ENCODE measurements around the gene POTEC. TPM values are rescaled to one million over a fixed set of nuclear protein-coding genes. Genes with fewer than 3 reads are reported as not detected.
"Not testable (repeated sequence)": the region's sequence is repeated elsewhere in the genome, so short reads cannot be mapped to it uniquely, and the experiment has no call there.

Gene POTEC
- not detected in 2 replicates for polyA plus RNA-seq (2014; cell fraction: cytosol; rRNA removed)
- polyA plus RNA-seq (2014; cell fraction: nucleus; rRNA removed), result 0.06 TPM in 1 of 2 replicates, not detected in the other

GRCh38 chr18:14543446-14543964, at the start of gene POTEC:
Gene POTEC (minus strand): TSS chr18:14543600. CDS start chr18:14543146, 454 bp downstream.
- not testable (repeated sequence) for DNase-seq (ENCODE audit: low spot score)

- no peak for DNase-seq (ENCODE audit: low spot score)
These were observed 34.6 kb upstream of the POTEC start for GRCh38 chr18:14577971-14578370.

DNA sequence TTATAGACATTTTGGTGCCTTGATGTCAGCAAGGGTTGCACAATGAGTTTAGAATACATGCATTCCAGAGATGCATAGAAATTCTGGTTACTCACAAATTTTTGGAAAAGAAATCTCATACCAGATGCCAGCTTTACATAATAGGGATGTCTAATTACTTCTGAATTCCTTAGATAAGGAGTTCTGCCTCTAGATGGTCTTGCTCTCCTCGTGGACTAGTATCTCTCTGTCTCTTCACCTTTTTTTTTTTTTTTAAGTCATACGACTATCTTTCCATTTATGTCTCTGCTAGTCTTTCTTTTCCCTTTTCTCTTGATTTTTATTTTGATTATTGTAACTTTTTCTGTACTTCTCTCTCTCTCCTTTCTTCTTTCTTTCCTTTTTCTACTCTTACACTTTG, 16.1 kb upstream of the POTEC start:
- DNase-seq (ENCODE audit: low spot score), result not testable (repeated sequence)

- DNase-seq (ENCODE audit: low spot score), result not testable (repeated sequence)
These were observed 11.7 kb downstream of the POTEC start for GRCh38 chr18:14531659-14532058.

DNA sequence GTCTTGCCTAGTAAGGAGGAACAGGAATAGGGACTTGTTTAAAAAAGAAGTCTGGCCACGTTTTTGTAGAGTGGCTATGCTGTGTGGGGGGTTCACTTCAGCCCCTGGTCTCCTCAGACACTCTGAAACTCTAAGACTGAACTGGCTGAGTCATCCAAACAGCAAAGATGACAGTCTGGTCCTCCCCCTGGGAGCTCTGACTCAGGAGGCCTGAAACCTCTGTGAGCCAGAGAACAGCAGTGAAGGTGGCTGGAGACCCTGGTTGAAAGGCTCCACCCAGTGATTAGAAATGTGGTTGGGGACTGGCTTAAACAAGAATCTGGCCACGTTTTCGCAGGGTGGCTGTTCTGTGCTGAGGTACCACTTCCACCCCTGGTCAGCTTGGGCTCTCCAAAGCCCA, 32.7 kb downstream of the POTEC start:
- DNase-seq (ENCODE audit: low spot score), result not testable (repeated sequence)

DNA sequence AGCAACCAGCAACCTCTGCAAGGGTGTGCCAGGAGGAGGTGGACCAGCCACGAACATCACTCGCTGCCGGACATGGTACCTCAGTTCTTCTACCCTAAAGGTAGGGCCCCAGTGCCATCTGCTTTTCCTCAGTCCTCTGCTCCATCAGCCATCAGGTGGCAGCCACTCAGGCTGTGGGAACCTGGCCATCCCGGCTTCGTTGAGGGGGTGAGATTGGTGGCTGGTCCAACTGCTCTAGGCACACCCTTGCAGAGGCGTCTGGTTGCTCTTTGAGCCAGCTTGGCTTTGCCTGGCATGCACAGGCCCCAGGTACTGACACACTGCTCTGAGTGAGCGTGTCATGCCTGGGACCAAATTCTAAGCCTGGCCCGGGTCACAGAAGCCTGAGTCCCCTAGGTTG, 39.7 kb downstream of the POTEC start:
- DNase-seq (ENCODE audit: low spot score), result not testable (repeated sequence)

GRCh38 chr18:14501894-14502293, 41.5 kb downstream of the POTEC start:
- DNase-seq (ENCODE audit: low spot score), result not testable (repeated sequence)

- DNase-seq (ENCODE audit: low spot score), result not testable (repeated sequence)
These were observed 54.0 kb downstream of the POTEC start for GRCh38 chr18:14489256-14490014.

- not testable (repeated sequence) for DNase-seq (ENCODE audit: low spot score)
These were observed 54.6 kb downstream of the POTEC start for GRCh38 chr18:14488789-14489188.

- DNase-seq (ENCODE audit: low spot score), result not testable (repeated sequence)
These were observed 56.3 kb downstream of the POTEC start for GRCh38 chr18:14486926-14487580.

- not testable (repeated sequence) for DNase-seq (ENCODE audit: low spot score)
These were observed 64.3 kb downstream of the POTEC start for GRCh38 chr18:14479076-14479475.

DNA sequence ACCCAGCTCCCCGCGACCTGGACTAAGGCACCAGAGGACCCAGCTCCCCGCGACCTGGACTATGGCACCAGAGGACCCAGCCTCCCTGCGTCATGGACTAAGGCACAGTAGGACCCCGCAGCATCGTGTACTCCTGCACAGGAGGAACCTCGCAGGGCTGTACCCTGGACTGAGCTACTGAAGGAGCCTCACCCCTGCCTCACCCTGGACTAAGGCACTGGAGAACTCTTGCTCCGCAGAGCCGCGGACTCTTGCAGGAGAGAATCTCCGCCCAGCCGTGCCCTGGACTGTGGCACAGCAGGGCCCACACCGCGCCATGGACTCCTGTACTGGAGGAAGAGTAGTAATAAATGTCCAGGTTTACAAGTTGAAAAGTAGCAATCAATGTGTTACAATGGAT, 67.9 kb downstream of the POTEC start:
- not testable (repeated sequence) for DNase-seq (ENCODE audit: low spot score)

DNA sequence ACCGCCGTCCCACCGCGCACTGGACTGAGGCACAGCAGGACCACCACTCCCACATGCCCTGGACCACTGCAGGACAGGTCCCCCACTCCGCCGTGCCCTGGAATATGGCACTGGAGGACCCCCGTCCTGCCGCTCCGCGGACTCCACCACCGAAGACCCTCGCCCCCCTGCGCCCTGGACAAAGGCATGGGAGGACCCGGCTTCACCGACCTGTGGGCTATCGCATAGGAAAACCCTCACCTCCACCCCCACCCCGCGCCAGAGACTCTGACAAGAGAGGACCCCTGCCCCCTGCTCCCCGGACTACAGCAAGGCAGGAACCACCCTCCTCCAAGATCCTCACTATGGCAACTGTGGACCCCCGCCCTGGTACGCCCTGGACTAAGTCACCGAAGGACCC, 68.6 kb downstream of the POTEC start:
- not testable (repeated sequence) for DNase-seq (ENCODE audit: low spot score)

GRCh38 chr18:14474007-14474720, 69.2 kb downstream of the POTEC start:
- not testable (repeated sequence) for DNase-seq (ENCODE audit: low spot score)

GRCh38 chr18:14473250-14474006, 70.0 kb downstream of the POTEC start:
- DNase-seq (ENCODE audit: low spot score), result not testable (repeated sequence)

GRCh38 chr18:14471286-14471685, 72.1 kb downstream of the POTEC start:
- DNase-seq (ENCODE audit: low spot score), result not testable (repeated sequence)

DNA sequence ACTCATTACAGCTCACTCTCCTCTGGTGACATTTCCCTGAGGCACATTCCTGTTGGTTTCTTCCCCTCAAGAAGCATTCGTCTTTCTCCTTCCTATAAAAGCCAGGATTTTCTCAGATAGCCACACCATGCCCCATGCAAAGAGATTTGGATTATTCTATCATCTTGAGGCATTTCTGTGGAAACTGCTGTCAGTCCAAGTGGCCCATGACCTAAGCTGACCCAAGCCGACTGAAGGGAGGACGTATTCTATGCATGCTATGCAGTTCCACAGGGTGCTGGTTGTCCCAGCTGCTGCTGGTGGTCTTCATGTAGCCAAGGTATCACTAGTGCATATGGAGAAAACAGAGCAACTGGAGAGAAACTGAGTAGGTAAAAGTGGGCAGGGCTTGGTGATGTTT, 73.0 kb downstream of the POTEC start:
- DNase-seq (ENCODE audit: low spot score), result not testable (repeated sequence)

GRCh38 chr18:14470046-14470445, 73.4 kb downstream of the POTEC start:
- not testable (repeated sequence) for DNase-seq (ENCODE audit: low spot score)

- not testable (repeated sequence) for DNase-seq (ENCODE audit: low spot score)
These were observed 77.4 kb downstream of the POTEC start for GRCh38 chr18:14465989-14466388.

Measured in SK-N-DZ (cell line).